ENCODE data around the gene HOOK2. TPM values are rescaled to one million over a fixed set of nuclear protein-coding genes. Genes with fewer than 3 reads are reported as not detected.

Gene HOOK2
- total and polyA plus RNA-seq, 9 of the 15 experiments (the other 6 are each of a cell fraction or from before 2014, with no cell fraction given) = 1.3 to 17.2 (median 9.9) TPM

DNA sequence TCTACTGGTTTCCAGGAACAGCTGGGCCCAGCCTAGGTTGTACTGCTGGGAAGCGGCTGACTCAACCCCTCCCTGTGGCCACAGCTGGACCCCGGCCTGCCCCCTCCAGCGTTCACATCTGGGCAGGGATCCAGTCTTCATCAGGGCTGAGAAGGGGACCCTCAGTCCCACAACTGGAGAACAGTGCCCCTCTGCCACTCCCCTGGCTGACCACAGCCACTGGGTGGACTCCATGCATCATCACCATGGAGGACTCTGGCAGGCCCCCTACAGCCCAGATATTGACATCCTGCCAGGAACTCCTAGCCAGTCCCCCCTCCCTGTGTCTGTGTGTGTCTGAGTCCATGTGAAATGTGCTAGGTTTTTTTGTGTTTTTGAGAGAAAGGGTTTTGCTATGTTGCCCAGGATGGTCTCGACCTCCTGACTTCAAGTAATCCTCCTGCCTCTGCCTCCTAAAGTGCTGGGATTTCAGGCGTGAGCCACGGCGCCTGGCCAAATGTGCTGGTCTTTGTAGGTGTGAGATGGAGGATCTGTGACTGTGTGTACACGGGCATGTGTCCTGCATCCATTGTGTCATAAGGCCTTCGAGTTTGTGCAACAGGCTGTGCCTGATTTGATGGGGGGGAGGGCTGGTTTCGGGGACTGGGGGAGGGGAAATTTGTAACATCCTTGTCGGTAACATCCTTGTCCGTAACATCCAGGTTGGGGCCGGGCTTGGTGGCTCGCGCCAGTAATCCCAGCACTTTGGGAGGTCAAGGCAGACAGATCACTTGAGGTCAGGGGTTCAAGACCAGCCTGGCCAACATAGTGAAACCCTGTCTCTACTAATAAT lies 4.0 kb upstream of the HOOK2 start (continued):
- TF ChIP-seq, protein P1, sequence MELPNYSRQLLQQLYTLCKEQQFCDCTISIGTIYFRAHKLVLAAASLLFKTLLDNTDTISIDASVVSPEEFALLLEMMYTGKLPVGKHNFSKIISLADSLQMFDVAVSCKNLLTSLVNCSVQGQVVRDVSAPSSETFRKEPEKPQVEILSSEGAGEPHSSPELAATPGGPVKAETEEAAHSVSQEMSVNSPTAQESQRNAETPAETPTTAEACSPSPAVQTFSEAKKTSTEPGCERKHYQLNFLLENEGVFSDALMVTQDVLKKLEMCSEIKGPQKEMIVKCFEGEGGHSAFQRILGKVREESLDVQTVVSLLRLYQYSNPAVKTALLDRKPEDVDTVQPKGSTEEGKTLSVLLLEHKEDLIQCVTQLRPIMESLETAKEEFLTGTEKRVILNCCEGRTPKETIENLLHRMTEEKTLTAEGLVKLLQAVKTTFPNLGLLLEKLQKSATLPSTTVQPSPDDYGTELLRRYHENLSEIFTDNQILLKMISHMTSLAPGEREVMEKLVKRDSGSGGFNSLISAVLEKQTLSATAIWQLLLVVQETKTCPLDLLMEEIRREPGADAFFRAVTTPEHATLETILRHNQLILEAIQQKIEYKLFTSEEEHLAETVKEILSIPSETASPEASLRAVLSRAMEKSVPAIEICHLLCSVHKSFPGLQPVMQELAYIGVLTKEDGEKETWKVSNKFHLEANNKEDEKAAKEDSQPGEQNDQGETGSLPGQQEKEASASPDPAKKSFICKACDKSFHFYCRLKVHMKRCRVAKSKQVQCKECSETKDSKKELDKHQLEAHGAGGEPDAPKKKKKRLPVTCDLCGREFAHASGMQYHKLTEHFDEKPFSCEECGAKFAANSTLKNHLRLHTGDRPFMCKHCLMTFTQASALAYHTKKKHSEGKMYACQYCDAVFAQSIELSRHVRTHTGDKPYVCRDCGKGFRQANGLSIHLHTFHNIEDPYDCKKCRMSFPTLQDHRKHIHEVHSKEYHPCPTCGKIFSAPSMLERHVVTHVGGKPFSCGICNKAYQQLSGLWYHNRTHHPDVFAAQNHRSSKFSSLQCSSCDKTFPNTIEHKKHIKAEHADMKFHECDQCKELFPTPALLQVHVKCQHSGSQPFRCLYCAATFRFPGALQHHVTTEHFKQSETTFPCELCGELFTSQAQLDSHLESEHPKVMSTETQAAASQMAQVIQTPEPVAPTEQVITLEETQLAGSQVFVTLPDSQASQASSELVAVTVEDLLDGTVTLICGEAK (IDR thresholded peaks at IDR 0.05) = no peak
- TF ChIP-seq, protein P1 (CRISPR knock-in tag; IDR thresholded peaks at IDR 0.05) = no peak
- no peak for TF ChIP-seq TEAD2 (tag; IDR thresholded peaks at IDR 0.05)
- TF ChIP-seq BRD9 (IDR thresholded peaks at IDR 0.05; ENCODE audit: low read depth, partially characterized antibody) = no peak
- TF ChIP-seq, protein P2, sequence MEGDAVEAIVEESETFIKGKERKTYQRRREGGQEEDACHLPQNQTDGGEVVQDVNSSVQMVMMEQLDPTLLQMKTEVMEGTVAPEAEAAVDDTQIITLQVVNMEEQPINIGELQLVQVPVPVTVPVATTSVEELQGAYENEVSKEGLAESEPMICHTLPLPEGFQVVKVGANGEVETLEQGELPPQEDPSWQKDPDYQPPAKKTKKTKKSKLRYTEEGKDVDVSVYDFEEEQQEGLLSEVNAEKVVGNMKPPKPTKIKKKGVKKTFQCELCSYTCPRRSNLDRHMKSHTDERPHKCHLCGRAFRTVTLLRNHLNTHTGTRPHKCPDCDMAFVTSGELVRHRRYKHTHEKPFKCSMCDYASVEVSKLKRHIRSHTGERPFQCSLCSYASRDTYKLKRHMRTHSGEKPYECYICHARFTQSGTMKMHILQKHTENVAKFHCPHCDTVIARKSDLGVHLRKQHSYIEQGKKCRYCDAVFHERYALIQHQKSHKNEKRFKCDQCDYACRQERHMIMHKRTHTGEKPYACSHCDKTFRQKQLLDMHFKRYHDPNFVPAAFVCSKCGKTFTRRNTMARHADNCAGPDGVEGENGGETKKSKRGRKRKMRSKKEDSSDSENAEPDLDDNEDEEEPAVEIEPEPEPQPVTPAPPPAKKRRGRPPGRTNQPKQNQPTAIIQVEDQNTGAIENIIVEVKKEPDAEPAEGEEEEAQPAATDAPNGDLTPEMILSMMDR (IDR thresholded peaks at IDR 0.05 in 2 of 3, conservative IDR thresholded peaks at IDR 0.05 in 1 of 3; ENCODE audit: insufficient read depth in 2 of 3, low read depth in 1 of 3, low read length in 3 of 3) = peak; percentile 33 to 58 (median 40); a peak in 4 of 6 replicates
- TF ChIP-seq COPS2 (conservative IDR thresholded peaks at IDR 0.05) = no peak
- no peak for TF ChIP-seq ZBED1 (IDR thresholded peaks at IDR 0.05)
- TF ChIP-seq, protein P3, sequence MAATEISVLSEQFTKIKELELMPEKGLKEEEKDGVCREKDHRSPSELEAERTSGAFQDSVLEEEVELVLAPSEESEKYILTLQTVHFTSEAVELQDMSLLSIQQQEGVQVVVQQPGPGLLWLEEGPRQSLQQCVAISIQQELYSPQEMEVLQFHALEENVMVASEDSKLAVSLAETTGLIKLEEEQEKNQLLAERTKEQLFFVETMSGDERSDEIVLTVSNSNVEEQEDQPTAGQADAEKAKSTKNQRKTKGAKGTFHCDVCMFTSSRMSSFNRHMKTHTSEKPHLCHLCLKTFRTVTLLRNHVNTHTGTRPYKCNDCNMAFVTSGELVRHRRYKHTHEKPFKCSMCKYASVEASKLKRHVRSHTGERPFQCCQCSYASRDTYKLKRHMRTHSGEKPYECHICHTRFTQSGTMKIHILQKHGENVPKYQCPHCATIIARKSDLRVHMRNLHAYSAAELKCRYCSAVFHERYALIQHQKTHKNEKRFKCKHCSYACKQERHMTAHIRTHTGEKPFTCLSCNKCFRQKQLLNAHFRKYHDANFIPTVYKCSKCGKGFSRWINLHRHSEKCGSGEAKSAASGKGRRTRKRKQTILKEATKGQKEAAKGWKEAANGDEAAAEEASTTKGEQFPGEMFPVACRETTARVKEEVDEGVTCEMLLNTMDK (IDR thresholded peaks at IDR 0.05; ENCODE audit: borderline replicate concordance, insufficient read depth, low read depth, low read length, poor library complexity, severe bottlenecking) = no peak
- 0 out of 2 replicates have a peak, but pooled peaks have one; percentile 38 for TF ChIP-seq POLR2G (IDR thresholded peaks at IDR 0.05; ENCODE audit: low read depth, low read length)
- TF ChIP-seq PRMT5 (CRISPR knock-in tag; IDR thresholded peaks at IDR 0.05) = no peak
- TF ChIP-seq ZNF347 (CRISPR knock-in tag; IDR thresholded peaks at IDR 0.05; ENCODE audit: low read depth) = no peak
- TF ChIP-seq MTA3 (IDR thresholded peaks at IDR 0.05; ENCODE audit: borderline replicate concordance) = peak; percentile 58; the same call in 1 of the 2 replicates
